Right atrium auricular region (tissue), 2 donors: ENCODE results near the gene CNOT11. TPM values are rescaled to one million over a fixed set of nuclear protein-coding genes. Genes with fewer than 3 reads are reported as not detected.
A peak's percentile ranks its signal among the peaks of the same experiment; 100 is the strongest.

ENCODE experiments used
- DNase-seq: peaks from one replicate; pipeline ENCODE4 v3.0.0-alpha.2; 2019; ENCODE audit warnings: low spot score
- H3K27ac ChIP-seq, 2 donors: fragments of 200-600 bp; sonication (generic); 1 replicate in 1 of 2; 2 replicates in 1 of 2; pipeline ENCODE4 v1.5.1; 2016 to 2019
- H3K27me3 ChIP-seq, 2 donors: fragments of 200-600 bp; sonication (generic); one replicate each; pipeline versions ENCODE4 v1.5.1 to v1.6.0; 2017 to 2019
- H3K36me3 ChIP-seq: fragments of 200-600 bp; sonication (generic); one replicate; pipeline ENCODE4 v1.5.1; 2016
- H3K4me1 ChIP-seq, 2 donors: fragments of 200-600 bp; sonication (generic); one replicate each; pipeline versions ENCODE4 v1.5.1 to v1.6.0; 2017 to 2019
- H3K4me3 ChIP-seq, 2 donors: fragments of 200-600 bp; sonication (generic); 1 replicate in 1 of 2; 2 replicates in 1 of 2; pipeline ENCODE4 v1.5.1; 2017 to 2019; ENCODE audit warnings: mild to moderate bottlenecking in 1 of 2, moderate library complexity in 1 of 2
- H3K9me3 ChIP-seq, 2 donors: fragments of 200-600 bp; sonication (generic); one replicate each; pipeline ENCODE4 v1.5.1; 2019
- total RNA-seq, 2 donors: library from RNA; depleted of rRNA; stranded (reverse); fragments of >200 nt; gene quantifications; one replicate each; pipeline ENCODE4 v1.1.0, GENCODE V29; 2016
- TF ChIP-seq, protein P1 (sequence below), 2 donors: fragments of 200-600 bp; sonication (generic); IDR thresholded peaks; one replicate each; pipeline ENCODE4 v1.5.1; 2019; ENCODE audit warnings: antibody characterized with exemption in 2 of 2

Gene CNOT11
- total RNA-seq, 2 donors from 2014 or later, result 37.0 to 40.4 TPM

DNA sequence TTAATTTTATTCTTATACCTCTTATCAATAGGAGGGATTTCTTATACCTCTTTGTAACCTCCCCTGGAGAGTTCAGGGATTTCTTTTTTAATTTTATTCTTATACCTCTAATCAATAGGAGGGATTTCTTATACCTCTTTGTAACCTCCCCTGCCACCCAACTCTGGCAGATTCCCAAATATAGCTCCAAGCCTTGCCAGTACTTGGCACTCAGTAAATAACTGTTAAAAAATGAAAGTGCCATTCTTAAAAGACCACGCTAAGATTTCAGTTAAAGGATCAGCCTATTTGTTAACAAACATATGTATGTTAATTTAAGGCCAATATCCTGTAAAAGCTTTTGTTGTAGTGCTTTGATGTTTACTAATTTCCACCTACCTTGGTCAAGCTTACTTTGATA, 51.0 kb downstream of the CNOT11 start:
- H3K4me1 ChIP-seq, result peaks cover 0 to 70% of the 10 kb centered on the region in 2 donors
- H3K4me3 ChIP-seq, result no peak overlapping the region

DNA sequence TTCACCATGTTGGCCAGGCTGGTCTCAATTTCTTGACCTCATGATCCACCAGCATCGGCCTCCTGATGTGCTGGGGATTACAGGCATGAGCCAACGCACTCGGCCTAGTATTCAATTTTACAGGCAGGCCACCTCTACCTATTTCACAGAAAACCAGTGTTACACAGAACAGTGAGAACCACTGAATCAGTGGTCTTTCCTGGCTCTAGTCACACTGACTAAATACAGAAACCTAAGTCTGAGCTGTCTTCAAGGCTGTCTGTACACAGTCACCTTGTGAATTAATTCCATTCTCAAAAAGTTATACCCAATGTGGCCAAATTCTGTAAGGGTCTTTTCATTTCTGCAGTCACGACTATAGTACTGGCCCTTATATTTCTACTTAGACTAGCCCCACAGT, 52.3 kb downstream of the CNOT11 start:
- Histone ChIP-seq H3K27ac (peak overlapping the region; percentile 28 to 95), H3K27me3 (no peaks in the 10 kb centered on the region), H3K4me3 (no peak overlapping the region), H3K36me3 (peaks cover 5% of the 10 kb centered on the region), H3K4me1 (peaks cover 0 to 57% of the 10 kb centered on the region in 2 donors), H3K9me3 (no peaks in the 10 kb centered on the region)
- DNase-seq, result no peak
- TF ChIP-seq, protein P1, sequence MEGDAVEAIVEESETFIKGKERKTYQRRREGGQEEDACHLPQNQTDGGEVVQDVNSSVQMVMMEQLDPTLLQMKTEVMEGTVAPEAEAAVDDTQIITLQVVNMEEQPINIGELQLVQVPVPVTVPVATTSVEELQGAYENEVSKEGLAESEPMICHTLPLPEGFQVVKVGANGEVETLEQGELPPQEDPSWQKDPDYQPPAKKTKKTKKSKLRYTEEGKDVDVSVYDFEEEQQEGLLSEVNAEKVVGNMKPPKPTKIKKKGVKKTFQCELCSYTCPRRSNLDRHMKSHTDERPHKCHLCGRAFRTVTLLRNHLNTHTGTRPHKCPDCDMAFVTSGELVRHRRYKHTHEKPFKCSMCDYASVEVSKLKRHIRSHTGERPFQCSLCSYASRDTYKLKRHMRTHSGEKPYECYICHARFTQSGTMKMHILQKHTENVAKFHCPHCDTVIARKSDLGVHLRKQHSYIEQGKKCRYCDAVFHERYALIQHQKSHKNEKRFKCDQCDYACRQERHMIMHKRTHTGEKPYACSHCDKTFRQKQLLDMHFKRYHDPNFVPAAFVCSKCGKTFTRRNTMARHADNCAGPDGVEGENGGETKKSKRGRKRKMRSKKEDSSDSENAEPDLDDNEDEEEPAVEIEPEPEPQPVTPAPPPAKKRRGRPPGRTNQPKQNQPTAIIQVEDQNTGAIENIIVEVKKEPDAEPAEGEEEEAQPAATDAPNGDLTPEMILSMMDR (IDR thresholded peaks at IDR 0.05), result no peak

More for the DNA sequence above, 51.0 kb downstream of the CNOT11 start:
- TF ChIP-seq, protein P1 (IDR thresholded peaks at IDR 0.05), result no peak
- no peaks in the 10 kb centered on the region for H3K9me3 ChIP-seq
- peaks cover 5% of the 10 kb centered on the region for H3K36me3 ChIP-seq
- no peak overlapping the region for H3K27ac ChIP-seq
- no peak for DNase-seq
- H3K27me3 ChIP-seq, result no peaks in the 10 kb centered on the region

DNA sequence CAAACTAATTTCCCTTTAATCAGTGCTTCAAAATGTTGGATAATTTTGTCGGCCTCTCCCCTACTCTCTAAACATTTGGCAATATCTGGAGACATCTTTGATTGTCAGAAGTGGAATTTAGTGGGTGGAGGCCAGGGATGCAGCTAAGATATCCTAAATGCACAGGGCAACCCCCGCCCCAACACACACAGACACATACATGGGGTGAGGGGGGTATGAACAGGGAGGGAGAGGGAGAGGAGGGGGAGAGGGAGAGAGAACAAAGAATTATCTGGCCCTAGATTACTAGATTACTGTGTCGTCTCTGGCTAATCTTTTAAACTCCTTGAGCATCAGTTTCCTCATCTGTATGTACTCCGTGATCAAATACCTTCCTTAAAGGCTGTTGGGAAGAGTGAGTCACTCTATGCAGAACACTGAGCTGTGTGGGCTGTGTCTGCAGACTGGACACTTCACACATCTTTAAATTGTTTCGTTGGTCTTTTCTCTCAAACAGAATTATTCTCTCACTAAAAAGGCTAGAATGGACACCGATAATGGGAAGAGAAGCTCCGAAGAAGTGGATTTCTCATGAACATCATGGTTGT, 52.9 kb downstream of the CNOT11 start:
- H3K9me3 ChIP-seq, result no peaks in the 10 kb centered on the region
- TF ChIP-seq, protein P1 (IDR thresholded peaks at IDR 0.05), result no peak
- peaks cover 5% of the 10 kb centered on the region for H3K36me3 ChIP-seq
- peak overlapping the region; percentile 28 to 95 for H3K27ac ChIP-seq
- DNase-seq, result no peak
- peak overlapping the region; percentile 25 to 99 for H3K4me3 ChIP-seq
- peaks cover 0 to 51% of the 10 kb centered on the region in 2 donors for H3K4me1 ChIP-seq
- H3K27me3 ChIP-seq, result no peaks in the 10 kb centered on the region

DNA sequence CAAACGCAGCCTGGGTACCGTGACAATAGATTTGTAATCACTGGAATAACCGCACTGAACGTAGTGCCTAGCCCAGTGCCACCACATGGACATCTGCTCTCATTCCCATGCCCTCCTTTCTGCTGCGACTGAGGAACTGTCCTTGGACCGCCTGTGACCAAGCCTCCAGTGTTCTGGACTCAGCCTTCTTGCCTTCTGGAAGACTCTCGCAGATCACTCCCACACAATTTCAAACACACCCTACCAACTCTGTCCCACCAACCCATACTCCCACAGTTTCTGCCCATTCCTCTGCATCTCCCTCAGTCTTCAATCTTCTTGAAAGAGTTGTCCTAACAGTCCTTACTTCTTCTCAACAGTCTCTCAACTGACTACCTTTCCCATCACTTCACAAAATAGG, 53.7 kb downstream of the CNOT11 start:
- Histone ChIP-seq H3K4me1 (peaks cover 0 to 46% of the 10 kb centered on the region in 2 donors), H3K4me3 (peak overlapping the region; percentile 97 to 99), H3K27ac (peak overlapping the region; percentile 93 to 95), H3K9me3 (no peaks in the 10 kb centered on the region), H3K36me3 (peaks cover 5% of the 10 kb centered on the region), H3K27me3 (no peaks in the 10 kb centered on the region)
- TF ChIP-seq, protein P1 (IDR thresholded peaks at IDR 0.05), result no peak
- no peak for DNase-seq

DNA sequence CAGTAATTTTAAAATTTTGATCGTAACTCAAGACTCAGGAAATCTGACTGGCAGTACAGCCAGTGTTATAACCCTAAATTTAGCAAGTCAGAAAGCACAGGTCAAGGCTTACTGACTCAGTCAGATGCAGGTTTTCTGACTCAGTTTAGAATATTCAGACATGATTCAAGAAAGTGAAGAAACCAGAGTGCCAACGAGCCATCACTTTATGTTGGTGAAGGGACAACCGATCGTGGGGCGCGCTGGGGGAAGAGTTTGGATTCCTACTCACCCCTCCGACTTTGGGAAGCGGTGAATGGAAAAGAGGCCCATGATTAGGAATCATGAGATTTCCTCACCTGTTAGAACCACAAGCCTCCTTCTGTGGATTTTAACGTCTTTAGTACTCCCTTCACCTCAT, 54.8 kb downstream of the CNOT11 start:
- Histone ChIP-seq H3K27ac (peak overlapping the region; percentile 93 to 95), H3K4me1 (peaks cover 0 to 36% of the 10 kb centered on the region in 2 donors), H3K9me3 (no peaks in the 10 kb centered on the region), H3K4me3 (peak overlapping the region; percentile 97 to 99), H3K27me3 (no peaks in the 10 kb centered on the region), H3K36me3 (peaks cover 1% of the 10 kb centered on the region)
- TF ChIP-seq, protein P1 (IDR thresholded peaks at IDR 0.05), result no peak
- no peak for DNase-seq

DNA sequence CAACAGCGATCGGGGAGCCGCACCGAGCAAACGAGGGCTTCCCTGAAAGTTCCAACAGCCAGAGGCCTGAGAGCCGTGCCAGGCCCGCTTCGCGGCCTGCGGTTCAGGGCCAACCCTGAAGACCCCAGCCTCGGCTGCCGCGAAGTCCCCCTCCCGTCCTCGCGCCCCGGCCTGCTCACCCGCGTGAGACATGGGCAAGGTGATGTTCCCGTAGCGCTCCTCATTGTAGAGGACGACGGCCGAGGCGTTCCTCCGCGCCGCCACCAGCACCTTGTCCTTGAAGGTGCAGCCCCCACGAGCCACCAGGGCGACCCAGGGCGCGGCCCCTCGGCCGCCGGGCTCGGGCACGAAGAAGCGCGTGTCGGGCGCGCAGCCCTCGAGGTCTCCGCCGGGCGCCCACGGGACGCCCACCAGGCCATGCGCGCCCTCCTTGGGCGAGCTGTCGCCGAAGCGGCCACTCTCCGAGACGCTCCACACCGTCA, 55.3 kb downstream of the CNOT11 start:
- H3K36me3 ChIP-seq, result no peaks in the 10 kb centered on the region
- H3K9me3 ChIP-seq, result no peaks in the 10 kb centered on the region
- H3K4me1 ChIP-seq, result peaks cover 0 to 36% of the 10 kb centered on the region in 2 donors
- TF ChIP-seq, protein P1 (IDR thresholded peaks at IDR 0.05), result no peak
- no peak for DNase-seq
- peak overlapping the region; percentile 93 to 95 for H3K27ac ChIP-seq
- H3K4me3 ChIP-seq, result peak overlapping the region; percentile 97 to 99
- no peaks in the 10 kb centered on the region for H3K27me3 ChIP-seq
